Liver (tissue), 9 donors: Measurements from ENCODE around the gene MAML3. TPM values are rescaled to one million over a fixed set of nuclear protein-coding genes. Genes with fewer than 3 reads are reported as not detected.

Experiments used
- DNase-seq: peaks from one replicate; pipeline ENCODE4 v3.0.0-alpha.2; 2017; ENCODE audit warnings: low spot score
- H3K27ac ChIP-seq, 2 donors: one replicate each; pipeline ENCODE4 v1.7.0; 2013; ENCODE audit warnings: inconsistent platforms in 2 of 2, low read length in 2 of 2, control low read depth in 1 of 2, low read depth in 1 of 2, mild to moderate bottlenecking in 1 of 2
- H3K27me3 ChIP-seq, 4 donors: one replicate each; pipeline versions ENCODE4 v1.6.1 to v1.7.0; 2013; ENCODE audit warnings: low read length in 3 of 4, inconsistent platforms in 1 of 4, mild to moderate bottlenecking in 1 of 4, moderate library complexity in 1 of 4; ENCODE audit not compliant: control insufficient read depth in 4 of 4, insufficient read depth in 4 of 4
- H3K36me3 ChIP-seq, 4 donors: one replicate each; pipeline versions ENCODE4 v1.6.1 to v1.7.0; 2013; ENCODE audit warnings: low read length in 3 of 4, mild to moderate bottlenecking in 3 of 4, low read depth in 1 of 4, moderate library complexity in 1 of 4; ENCODE audit not compliant: control insufficient read depth in 4 of 4, insufficient read depth in 3 of 4
- H3K4me1 ChIP-seq, 4 donors: one replicate each; pipeline versions ENCODE4 v1.6.1 to v1.7.0; 2013; ENCODE audit warnings: low read length in 3 of 4, mild to moderate bottlenecking in 3 of 4, moderate library complexity in 1 of 4; ENCODE audit not compliant: control insufficient read depth in 4 of 4, insufficient read depth in 4 of 4
- H3K4me3 ChIP-seq, 3 donors: one replicate each; pipeline versions ENCODE4 v1.6.1 to v1.7.0; 2013; ENCODE audit warnings: low read length in 3 of 3, control low read depth in 1 of 3, low read depth in 1 of 3, mild to moderate bottlenecking in 1 of 3
- H3K9ac ChIP-seq, 2 donors: one replicate each; pipeline ENCODE4 v1.7.0; 2013; ENCODE audit warnings: low read length in 2 of 2, mild to moderate bottlenecking in 2 of 2, moderate library complexity in 2 of 2, control low read depth in 1 of 2, low read depth in 1 of 2
- H3K9me3 ChIP-seq, 4 donors: one replicate each; pipeline versions ENCODE4 v1.6.1 to v1.7.0; 2013; ENCODE audit warnings: low read length in 3 of 4; ENCODE audit not compliant: control insufficient read depth in 4 of 4
- ATF3 ChIP-seq: IDR thresholded peaks from 2 replicates; pipeline ENCODE4 v1.6.1; 2016; ENCODE audit warnings: antibody characterized with exemption
- CTCF ChIP-seq: fragments of 150-350 bp; IDR thresholded peaks from 2 replicates; pipeline ENCODE4 v1.5.1; 2017; ENCODE audit warnings: improper control_type of control experiment, low read depth, low read length; ENCODE audit not compliant: missing input control
- EGR1 ChIP-seq, 2 donors: IDR thresholded peaks; 2 replicates each; pipeline ENCODE4 v1.6.1; 2016 to 2018; ENCODE audit warnings: antibody characterized with exemption in 2 of 2, low read depth in 2 of 2
- FOXA1 ChIP-seq: IDR thresholded peaks from 2 replicates; pipeline ENCODE4 v1.6.1; 2016; ENCODE audit warnings: antibody characterized with exemption
- FOXA2 ChIP-seq: IDR thresholded peaks from 2 replicates; pipeline ENCODE4 v1.6.1; 2016; ENCODE audit warnings: antibody characterized with exemption
- GABPA ChIP-seq, 2 donors: IDR thresholded peaks in 1 of 2; conservative IDR thresholded peaks in 1 of 2; 2 replicates each; pipeline ENCODE4 v1.6.1; 2016; ENCODE audit warnings: antibody characterized with exemption in 2 of 2, mild to moderate bottlenecking in 1 of 2, moderate library complexity in 1 of 2
- HNF4A ChIP-seq, 2 donors: conservative IDR thresholded peaks; 2 replicates each; pipeline ENCODE4 v1.6.1; 2016; ENCODE audit warnings: antibody characterized with exemption in 2 of 2, mild to moderate bottlenecking in 2 of 2
- HNF4G ChIP-seq: IDR thresholded peaks from 2 replicates; pipeline ENCODE4 v1.6.1; 2016; ENCODE audit warnings: antibody characterized with exemption
- JUND ChIP-seq, 2 donors: IDR thresholded peaks; 2 replicates each; pipeline ENCODE4 v1.6.1; 2016; ENCODE audit warnings: antibody characterized with exemption in 2 of 2
- MAX ChIP-seq: IDR thresholded peaks from 2 replicates; pipeline ENCODE4 v1.6.1; 2016; ENCODE audit warnings: antibody characterized with exemption
- NR2F2 ChIP-seq: IDR thresholded peaks from 2 replicates; pipeline ENCODE4 v1.6.1; 2016; ENCODE audit warnings: antibody characterized with exemption
- RAD21 ChIP-seq, 2 donors: IDR thresholded peaks; 2 replicates each; pipeline ENCODE4 v1.6.1; 2016; ENCODE audit warnings: antibody characterized with exemption in 2 of 2, mild to moderate bottlenecking in 2 of 2
- REST ChIP-seq: IDR thresholded peaks from 2 replicates; pipeline ENCODE4 v1.6.1; 2016; ENCODE audit warnings: antibody characterized with exemption, mild to moderate bottlenecking
- RXRA ChIP-seq, 2 donors: IDR thresholded peaks; 2 replicates each; pipeline ENCODE4 v1.6.1; 2017 to 2018; ENCODE audit warnings: antibody characterized with exemption in 2 of 2, mild to moderate bottlenecking in 1 of 2
- SP1 ChIP-seq: IDR thresholded peaks from 2 replicates; pipeline ENCODE4 v1.6.1; 2018; ENCODE audit warnings: antibody characterized with exemption, mild to moderate bottlenecking
- TAF1 ChIP-seq: conservative IDR thresholded peaks from 2 replicates; pipeline ENCODE4 v1.6.1; 2016; ENCODE audit warnings: antibody characterized with exemption, mild to moderate bottlenecking
- YY1 ChIP-seq: IDR thresholded peaks from 2 replicates; pipeline ENCODE4 v1.6.1; 2016; ENCODE audit warnings: antibody characterized with exemption, mild to moderate bottlenecking
- WGBS: extraction: QIAGEN DNeasy Blood & Tissue Kit; methylation state at CpG from one replicate; pipeline ENCODE4 v1.1.7; 2013; 5-methylcytosine and 5-hydroxymethylcytosine counted together
- polyA plus RNA-seq, 2 donors: library from polyadenylated mRNA; stranded (reverse) in 1 of 2; unstranded in 1 of 2; fragments of 200-250 nt in 1 of 2; fragments of >200 nt in 1 of 2; fragmentation: Nextera tagmentation in 1 of 2; extraction: Ambion mirVana in 1 of 2; gene quantifications; one replicate each; pipeline versions ENCODE4 v1.2.1 to v1.2.3, GENCODE V29; 2013 to 2015
- total RNA-seq, 2 donors: library from RNA; depleted of rRNA; stranded (reverse); fragments of >200 nt; gene quantifications; one replicate each; pipeline ENCODE4 v1.2.3, GENCODE V29; 2014
- TF ChIP-seq, protein P1 (sequence below): IDR thresholded peaks from 2 replicates; pipeline ENCODE4 v1.6.1; 2016; ENCODE audit warnings: antibody characterized with exemption
- donor health status: healthy.
- donor health status: healthy.
- donor health status: healthy.
- donor health status: healthy.
- donor health status: healthy.

MAML3 gene
- total and polyA plus RNA-seq, 4 donors = 1.3 to 4.3 (median 2.7) TPM

DNA sequence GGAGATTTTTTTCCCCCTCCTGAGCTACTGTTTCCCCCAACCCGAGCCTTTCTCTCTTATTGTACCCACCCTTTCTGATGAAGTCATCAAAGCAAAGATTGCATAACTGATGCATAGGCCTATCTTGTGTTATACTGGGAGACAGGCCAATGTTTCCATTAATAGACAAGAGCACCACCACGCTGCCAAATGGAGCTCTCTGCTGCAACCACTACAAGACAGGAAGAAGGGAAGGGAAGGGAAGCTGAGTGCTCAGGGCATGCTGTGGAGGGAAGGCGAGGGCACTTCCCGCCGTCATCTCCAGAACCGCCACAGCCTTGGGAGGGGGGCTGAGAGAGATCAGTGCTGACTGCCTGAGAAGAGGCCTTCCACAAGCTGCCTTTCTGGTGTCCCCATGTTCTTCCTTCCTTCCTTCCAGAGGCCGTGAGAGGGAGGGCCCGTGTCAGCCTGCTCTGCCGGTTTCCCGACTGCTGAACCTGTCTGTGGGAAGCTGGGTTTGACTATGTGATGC is 413.4 kb downstream of the MAML3 start:
- WGBS = 46% methylated on average over 10 of the region's 10 CpGs
- H3K36me3 ChIP-seq = no peaks in the 10 kb centered on the region
- no peaks in the 10 kb centered on the region for H3K27me3 ChIP-seq
- no peaks in the 10 kb centered on the region for H3K9me3 ChIP-seq
- DNase-seq = peak; percentile 40
- peak overlapping the region in 1 of 2 donors; percentile 58 for H3K9ac ChIP-seq
- H3K27ac ChIP-seq = peak overlapping the region; percentile 67 to 97
- peaks cover 7 to 19% (median 8%) of the 10 kb centered on the region in 4 donors for H3K4me1 ChIP-seq
- TF ChIP-seq NR2F2 (peak; percentile 64), FOXA2 (no peak), GABPA (IDR thresholded peaks at IDR 0.05 in 1 of 2, conservative IDR thresholded peaks at IDR 0.05 in 1 of 2) (no peak), HNF4G (no peak), JUND (IDR thresholded peaks at IDR 0.05) (peak; percentile 92 to 95), YY1 (peak; percentile 70), ATF3 (peak; percentile 94), FOXA1 (no peak), RAD21 (IDR thresholded peaks at IDR 0.05) (peak; percentile 82), REST (no peak), MAX (peak; percentile 87), HNF4A (conservative IDR thresholded peaks at IDR 0.05) (peak; percentile 43 to 49), EGR1 (IDR thresholded peaks at IDR 0.05; ENCODE audit: low read depth in 2 of 2) (peak; percentile 38 to 52), TAF1 (no peak), SP1 (peak; percentile 69), CTCF (peak; percentile 29), RXRA (IDR thresholded peaks at IDR 0.05) (peak; percentile 60 to 67)
- TF ChIP-seq, protein P1, sequence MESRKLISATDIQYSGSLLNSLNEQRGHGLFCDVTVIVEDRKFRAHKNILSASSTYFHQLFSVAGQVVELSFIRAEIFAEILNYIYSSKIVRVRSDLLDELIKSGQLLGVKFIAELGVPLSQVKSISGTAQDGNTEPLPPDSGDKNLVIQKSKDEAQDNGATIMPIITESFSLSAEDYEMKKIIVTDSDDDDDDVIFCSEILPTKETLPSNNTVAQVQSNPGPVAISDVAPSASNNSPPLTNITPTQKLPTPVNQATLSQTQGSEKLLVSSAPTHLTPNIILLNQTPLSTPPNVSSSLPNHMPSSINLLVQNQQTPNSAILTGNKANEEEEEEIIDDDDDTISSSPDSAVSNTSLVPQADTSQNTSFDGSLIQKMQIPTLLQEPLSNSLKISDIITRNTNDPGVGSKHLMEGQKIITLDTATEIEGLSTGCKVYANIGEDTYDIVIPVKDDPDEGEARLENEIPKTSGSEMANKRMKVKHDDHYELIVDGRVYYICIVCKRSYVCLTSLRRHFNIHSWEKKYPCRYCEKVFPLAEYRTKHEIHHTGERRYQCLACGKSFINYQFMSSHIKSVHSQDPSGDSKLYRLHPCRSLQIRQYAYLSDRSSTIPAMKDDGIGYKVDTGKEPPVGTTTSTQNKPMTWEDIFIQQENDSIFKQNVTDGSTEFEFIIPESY = no peak
- H3K4me3 ChIP-seq = peak overlapping the region in 1 of 3 donors; percentile 26
